ENCODE results near the gene UGT1A3.

UGT1A3 gene

DNA sequence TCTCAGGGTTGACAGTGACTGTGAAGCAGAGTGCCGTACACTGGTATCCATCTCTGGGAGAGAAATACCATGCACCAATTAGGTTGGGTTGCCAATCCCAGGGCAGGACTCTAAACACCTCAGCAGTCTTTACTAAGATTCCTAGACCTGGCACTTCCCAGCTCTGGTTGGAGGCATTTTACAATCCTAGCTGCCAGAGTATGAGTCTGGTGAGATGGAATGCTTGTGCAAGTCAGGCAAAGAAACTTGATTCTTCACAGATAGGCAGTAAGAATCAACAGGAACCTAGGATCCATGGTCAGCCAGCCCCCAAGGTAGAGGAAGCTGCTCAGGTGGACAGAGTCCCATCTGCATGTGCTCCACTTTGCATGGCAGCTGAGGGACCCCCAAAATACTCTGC is 22.1 kb upstream of the UGT1A3 start:
- DNase-seq (ENCODE audit: low read depth), result peak; percentile 62
- TF ChIP-seq, protein P1, sequence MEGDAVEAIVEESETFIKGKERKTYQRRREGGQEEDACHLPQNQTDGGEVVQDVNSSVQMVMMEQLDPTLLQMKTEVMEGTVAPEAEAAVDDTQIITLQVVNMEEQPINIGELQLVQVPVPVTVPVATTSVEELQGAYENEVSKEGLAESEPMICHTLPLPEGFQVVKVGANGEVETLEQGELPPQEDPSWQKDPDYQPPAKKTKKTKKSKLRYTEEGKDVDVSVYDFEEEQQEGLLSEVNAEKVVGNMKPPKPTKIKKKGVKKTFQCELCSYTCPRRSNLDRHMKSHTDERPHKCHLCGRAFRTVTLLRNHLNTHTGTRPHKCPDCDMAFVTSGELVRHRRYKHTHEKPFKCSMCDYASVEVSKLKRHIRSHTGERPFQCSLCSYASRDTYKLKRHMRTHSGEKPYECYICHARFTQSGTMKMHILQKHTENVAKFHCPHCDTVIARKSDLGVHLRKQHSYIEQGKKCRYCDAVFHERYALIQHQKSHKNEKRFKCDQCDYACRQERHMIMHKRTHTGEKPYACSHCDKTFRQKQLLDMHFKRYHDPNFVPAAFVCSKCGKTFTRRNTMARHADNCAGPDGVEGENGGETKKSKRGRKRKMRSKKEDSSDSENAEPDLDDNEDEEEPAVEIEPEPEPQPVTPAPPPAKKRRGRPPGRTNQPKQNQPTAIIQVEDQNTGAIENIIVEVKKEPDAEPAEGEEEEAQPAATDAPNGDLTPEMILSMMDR (conservative IDR thresholded peaks at IDR 0.05; ENCODE audit: low read depth, low read length), result no peak
- H3K4me3 ChIP-seq (ENCODE audit: low read depth, low read length), result no peak overlapping the region

DNA sequence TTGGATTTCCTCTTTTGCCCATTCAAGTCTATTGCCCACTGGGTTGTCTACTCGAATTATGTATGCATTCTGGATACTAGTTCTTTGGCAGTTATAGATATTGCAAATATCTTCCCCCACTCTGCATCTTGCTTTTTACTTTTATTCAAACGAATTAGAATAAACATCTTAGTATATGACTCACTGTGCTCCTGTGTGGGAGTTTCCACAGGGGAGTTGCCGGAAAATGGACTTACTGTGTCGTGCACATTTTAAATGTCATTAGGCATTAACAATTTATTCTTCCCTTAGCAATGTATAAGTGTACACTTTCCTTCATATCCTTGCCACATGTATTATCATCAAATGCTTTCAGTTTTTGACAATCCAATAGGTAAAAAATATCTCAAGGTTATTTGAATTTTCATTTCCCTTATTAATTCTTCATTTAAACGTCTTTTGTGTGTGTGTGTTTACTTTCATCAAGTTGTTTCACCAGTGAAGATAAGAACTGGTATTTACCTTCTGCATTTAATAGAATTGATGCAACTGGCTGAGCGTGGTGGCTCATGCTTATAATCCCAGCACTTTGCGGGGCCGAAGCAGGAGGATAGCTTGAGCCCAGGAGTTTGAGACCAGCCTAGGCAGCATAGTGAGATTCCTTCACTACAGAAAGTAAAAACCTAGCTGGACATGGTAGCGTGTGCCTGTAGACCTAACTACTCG is 20.8 kb upstream of the UGT1A3 start:
- TF ChIP-seq, protein P1 (conservative IDR thresholded peaks at IDR 0.05; ENCODE audit: low read depth, low read length), result no peak
- peak; percentile 45 for DNase-seq (ENCODE audit: low read depth)
- H3K4me3 ChIP-seq (ENCODE audit: low read depth, low read length), result no peak overlapping the region

DNA sequence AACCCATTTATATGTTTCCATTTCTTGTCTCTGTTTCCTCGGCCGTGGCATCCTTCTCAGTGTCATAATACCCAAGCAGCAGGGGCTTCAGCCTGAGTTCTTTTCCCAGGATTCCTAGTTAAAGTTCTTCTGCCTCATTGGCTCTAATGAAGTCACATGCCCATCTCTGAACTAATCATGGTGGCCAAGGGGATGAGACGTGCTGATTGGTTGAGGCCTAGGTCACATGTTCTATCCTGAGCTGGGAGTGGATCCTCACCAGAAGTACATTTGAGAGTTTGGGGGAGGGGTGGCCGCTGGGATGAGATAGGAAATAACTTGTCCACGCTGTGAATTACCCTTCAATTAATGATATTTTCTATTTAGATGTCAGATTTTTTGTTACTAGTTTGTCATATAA is 19.9 kb upstream of the UGT1A3 start:
- no peak for DNase-seq (ENCODE audit: low read depth)
- H3K4me3 ChIP-seq (ENCODE audit: low read depth, low read length), result no peak overlapping the region
- TF ChIP-seq, protein P1 (conservative IDR thresholded peaks at IDR 0.05; ENCODE audit: low read depth, low read length), result no peak

DNA sequence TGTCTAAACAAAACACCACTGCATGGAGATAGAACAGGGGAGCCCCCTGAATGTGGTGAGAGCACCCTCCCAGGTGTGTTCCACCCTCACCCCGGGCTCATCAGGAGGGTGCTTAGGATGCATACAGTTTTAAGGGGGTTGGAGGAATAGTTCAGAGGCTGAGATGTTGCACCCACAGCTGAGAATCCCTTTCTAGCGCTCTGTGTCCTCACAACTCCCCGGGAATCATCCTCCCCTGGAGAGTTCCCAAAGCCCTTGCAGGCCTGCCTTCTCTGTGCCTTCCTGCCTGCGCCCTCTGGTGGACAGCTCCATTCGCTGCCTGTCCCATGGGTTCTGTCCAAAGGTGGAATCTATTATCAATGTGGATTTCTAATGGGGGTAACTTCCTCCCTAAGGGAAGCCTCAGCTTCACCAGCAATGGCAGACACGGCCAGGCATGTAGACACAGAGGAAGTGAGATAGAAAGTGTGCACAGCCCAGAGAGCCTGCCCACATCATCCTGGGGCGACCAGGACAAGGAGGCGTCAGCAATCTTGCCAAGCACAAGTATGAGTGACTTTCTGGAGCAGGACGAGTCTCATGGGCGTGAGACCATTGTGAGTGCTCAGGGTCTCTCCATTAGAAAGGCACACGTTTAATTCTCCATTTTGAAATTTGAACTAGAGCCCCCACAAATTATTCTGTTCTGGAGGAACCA is 17.4 kb upstream of the UGT1A3 start:
- TF ChIP-seq, protein P1 (conservative IDR thresholded peaks at IDR 0.05; ENCODE audit: low read depth, low read length), result peak; percentile 98
- no peak overlapping the region for H3K4me3 ChIP-seq (ENCODE audit: low read depth, low read length)
- DNase-seq (ENCODE audit: low read depth), result peak; percentile 85

DNA sequence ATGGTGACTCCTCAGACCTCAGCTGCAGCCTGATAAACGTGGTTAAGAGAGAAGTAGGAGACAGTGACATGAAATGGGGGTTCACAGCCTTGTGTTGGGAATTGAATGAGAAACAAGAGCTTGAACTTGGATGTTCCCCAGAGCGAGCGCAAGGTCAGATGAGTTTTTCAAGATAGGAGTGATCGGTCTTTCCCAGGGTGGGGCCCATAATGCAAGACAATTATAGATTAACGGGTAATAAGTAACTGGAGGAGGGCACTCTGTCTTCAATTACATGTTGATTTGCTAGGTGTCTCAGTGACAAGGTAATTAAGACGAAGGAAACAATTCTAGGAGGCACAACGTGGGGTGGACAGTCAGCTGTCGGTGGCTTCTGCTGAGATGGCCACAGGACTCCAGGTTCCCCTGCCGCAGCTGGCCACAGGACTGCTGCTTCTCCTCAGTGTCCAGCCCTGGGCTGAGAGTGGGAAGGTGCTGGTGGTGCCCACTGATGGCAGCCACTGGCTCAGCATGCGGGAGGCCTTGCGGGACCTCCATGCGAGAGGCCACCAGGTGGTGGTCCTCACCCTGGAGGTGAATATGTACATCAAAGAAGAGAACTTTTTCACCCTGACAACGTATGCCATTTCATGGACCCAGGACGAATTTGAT is 16.1 kb upstream of the UGT1A3 start, which contains the start of gene UGT1A5:
UGT1A5 (plus strand) TSS at position 297 of the 651 bp plus-strand sequence; CDS start at position 382, 85 bp downstream.
- TF ChIP-seq, protein P1 (conservative IDR thresholded peaks at IDR 0.05; ENCODE audit: low read depth, low read length), result no peak
- no peak for DNase-seq (ENCODE audit: low read depth)
- no peak within 1 kb of the TSS for H3K4me3 ChIP-seq (ENCODE audit: low read depth, low read length)

DNA sequence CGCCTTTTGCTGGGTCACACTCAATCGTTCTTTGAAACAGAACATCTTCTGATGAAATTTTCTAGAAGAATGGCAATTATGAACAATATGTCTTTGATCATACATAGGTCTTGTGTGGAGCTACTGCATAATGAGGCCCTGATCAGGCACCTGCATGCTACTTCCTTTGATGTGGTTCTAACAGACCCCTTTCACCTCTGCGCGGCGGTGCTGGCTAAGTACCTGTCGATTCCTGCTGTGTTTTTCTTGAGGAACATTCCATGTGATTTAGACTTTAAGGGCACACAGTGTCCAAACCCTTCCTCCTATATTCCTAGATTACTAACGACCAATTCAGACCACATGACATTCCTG is 15.6 kb upstream of the UGT1A3 start:
- TF ChIP-seq, protein P1 (conservative IDR thresholded peaks at IDR 0.05; ENCODE audit: low read depth, low read length), result no peak
- no peak overlapping the region for H3K4me3 ChIP-seq (ENCODE audit: low read depth, low read length)
- DNase-seq (ENCODE audit: low read depth), result no peak
